NOMO-1 treated with DMSO at 0.1 percent for 48 hours (cell line): ENCODE data around the gene LRMDA.
"Not testable (repeated sequence)": the region's sequence is repeated elsewhere in the genome, so short reads cannot be mapped to it uniquely, and the experiment has no call there.

ENCODE experiments used
- DNase-seq: peaks from one replicate; lab custom pipeline; 2025; ENCODE audit not compliant: unreplicated experiment; lab: John Stamatoyannopoulos, UW

The LRMDA gene

DNA sequence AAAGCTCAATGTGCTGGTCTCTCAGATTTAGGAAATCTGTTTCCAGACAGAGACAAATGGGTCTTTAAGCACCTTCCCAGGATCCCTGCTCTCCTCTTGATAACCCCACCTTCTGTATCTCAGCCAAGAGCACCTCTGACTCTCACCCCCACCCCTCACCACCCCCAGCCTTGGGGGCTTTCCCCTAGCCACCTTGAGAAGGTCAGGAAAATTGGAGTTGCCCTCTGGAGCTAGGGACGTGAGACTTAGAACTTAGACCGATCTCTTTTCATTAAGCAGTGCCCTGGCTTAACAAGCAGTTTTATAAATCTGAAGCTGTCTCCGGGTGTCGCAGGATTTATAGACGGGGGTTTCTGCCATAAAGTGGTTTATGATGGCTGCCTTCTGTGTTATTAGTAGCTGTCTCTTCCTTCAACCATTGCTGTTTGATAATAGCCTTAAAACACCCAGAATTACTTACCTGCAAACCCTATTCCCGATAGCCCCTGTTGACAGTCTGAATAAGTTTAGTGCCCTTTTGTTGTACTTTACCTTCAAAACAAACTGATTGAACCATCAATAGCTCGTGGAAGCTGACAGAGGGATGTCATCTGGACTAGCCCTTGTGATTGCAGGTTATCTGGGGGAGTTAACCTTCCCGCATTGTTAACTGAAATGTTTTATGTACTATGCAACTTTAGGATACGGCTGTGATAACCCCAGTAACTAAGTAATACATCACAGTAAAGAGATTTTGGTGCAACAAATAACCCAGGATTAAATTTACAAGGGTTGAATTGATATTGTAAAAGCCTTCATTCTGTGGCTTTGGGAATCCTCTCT, 621.5 kb downstream of the LRMDA start:
- no peak for DNase-seq

DNA sequence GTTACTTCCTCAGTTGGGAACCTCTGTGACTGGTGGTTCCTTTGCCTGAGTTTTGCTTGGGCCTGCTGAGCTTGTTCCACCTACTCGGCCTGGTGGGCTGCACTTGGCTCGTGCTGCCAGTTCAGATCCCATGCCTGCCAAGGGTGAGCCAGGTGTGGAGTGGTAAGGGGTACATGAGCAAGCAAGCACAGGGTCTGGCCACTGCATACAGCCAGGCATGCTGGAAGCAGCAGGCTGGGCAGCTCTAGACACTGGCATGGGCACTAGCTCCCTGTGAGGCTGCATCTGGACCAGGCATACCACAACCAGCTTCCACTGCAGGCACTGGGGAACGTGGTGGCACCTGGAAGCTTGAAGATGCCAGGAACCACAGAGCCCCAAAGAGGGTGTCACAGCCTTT, 624.0 kb downstream of the LRMDA start:
- DNase-seq, result no peak

DNA sequence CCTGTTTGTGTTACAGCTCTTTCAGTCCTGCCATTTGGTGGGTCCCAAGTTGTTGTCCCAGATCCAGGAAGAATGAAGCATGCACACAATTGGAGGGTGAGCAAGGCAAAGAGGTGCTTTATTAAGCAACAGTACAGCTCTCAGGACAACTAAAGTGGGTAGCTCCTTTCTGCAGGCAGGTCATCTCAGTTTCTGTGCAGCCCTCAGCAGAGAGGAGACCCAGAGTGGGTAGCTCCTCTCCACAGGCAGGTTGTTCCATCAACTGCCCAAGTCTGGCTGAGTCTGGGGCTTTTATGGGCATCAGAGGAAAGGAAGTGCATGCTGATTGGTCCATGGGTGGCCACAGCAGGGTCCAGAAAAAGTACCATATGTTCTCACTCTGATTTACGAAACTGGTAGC, 624.5 kb downstream of the LRMDA start:
- DNase-seq, result no peak

DNA sequence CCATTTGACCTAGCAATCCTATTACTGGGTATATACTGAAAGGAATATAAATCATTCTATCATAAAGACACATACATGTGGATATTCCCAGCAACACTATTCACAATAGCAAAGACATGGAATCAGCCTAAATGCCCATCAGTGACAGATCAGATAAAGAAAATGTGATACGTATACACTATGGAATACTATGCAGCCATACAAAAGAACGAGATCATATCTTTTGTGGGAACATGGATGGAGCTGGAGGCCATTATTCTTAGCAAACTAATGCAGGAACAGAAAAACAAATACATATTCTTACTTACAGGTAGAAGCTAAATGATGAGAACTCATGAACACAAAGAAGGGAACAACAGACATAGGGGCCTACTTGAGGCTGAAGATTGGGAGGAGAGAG, 629.6 kb downstream of the LRMDA start:
- DNase-seq, result not testable (repeated sequence)

DNA sequence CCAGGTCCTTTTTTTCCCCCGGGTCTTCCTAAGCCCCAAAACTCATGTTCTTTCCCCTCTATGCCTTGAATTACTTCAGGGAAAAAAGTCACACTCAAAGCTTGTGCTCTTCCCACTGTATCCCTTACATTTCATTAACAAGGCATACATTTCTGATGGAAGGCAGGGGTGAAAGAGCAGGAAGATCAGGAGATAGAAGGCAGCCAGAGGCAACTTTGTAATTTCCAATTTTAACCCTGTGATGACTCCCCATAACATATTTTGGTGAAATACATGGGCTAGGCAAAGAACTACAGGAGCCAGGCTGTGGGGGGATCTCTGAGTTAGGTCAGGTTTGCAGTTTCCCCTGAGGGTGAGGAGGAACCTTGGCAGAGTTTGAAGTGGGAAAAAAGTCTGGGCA, 635.0 kb downstream of the LRMDA start:
- DNase-seq, result no peak

DNA sequence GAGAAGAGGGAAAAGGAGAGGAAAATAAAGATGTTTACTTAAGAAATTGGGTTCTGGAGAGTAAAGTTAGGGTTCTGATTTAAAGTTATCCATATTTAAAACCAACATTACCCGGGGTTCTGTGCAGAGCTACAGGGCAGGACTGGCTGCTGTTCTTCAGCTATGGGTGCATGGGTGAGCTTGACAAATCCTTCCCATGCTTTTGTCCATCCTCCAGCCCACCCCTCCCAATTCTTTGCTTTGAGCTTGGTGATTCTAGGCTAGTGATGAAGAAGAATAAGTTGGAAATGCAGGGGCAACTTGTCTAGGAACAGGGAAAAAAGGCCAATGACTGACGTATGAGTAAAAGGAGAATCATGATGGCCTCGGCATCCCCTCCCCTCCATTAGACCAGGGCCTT, 636.0 kb downstream of the LRMDA start:
- no peak for DNase-seq

DNA sequence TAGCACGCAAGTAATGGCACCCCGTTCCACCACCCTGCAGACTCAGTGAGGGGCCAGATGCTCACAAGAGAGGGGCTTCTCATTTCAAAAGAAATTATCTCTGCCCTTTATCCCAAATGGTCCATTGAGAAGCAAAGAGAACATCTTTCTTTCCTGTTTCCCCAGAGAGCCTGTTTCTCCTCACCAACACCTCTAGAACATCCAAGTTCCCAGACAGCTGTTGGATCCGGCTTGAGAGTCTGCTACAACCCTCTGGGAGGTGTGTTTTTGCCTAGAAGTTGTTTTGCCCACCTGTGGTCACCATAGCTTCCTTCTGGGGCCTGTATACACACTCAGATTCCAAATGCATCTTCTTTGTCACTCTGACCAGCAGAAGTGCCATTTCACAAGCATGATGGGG, 637.4 kb downstream of the LRMDA start:
- DNase-seq, result no peak

DNA sequence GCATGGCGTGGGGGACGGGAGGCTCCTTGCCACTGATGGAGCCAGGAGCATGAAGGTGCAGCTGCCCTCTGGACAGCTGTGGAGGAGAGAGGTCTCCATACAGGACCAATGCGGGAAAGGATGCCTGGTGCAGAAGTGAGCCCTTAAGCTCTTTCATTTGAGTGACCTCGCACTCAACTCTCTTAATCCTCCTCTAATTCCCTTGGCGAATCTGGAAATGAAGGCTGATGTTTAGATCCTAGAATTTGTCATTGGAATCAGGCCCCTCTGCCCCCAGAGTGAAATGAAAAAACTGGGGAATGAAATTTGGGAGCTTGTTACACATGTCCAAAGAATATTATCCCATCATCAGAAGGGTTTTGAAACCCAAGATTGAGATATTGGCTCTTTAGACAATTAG, 639.5 kb downstream of the LRMDA start:
- no peak for DNase-seq

DNA sequence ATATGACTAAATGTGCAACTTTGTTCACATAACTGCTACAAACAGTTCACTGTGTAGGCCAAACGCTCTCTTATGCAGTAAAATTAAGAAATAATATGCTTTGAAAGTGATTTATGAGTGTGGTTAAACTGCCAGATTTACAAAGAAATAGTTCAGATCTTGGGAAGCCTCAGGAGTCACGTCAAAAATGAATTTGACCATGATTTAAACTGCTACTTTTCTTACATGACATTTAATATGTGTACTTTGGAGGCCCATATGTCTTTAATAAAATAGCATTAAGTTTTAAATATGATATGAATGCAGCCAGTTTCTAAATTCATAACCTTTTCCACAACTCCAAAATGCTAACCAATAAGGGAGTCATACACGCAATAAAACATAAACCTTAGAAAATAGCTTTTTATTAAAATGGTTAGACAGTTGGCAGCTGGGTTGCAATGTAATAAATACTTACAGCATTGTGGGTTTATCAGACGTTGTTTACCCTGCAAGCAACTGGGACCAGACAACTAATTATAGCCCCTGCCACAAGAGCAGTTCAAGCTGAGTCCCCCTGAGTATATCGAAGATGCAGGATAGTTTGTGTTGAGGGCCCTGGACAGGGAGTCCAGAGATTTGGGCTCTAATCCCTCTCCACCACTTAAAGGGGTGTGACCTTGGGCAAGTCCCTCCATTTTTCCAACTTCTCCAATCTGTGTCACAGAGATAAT, 640.4 kb downstream of the LRMDA start:
- DNase-seq, result peak; percentile 89

DNA sequence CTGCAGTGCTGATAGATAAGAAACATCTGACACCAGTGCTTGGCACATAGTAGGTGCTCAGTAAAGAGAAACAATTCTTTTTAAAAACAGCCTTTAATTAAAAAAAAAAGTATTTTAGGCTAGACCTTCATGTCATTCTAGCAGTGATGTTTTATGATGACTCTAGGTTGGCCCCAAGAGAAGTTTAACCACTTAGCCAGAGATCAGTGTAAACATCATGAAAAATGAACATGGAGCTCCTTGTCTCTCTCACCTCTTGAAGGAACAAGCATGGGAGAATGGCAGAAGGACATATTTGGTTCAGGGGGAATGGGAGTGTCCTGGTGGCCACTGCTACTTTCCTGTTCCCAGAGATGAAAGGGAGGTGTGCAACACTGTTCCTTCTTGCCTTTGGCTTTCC, 641.0 kb downstream of the LRMDA start:
- DNase-seq, result no peak

DNA sequence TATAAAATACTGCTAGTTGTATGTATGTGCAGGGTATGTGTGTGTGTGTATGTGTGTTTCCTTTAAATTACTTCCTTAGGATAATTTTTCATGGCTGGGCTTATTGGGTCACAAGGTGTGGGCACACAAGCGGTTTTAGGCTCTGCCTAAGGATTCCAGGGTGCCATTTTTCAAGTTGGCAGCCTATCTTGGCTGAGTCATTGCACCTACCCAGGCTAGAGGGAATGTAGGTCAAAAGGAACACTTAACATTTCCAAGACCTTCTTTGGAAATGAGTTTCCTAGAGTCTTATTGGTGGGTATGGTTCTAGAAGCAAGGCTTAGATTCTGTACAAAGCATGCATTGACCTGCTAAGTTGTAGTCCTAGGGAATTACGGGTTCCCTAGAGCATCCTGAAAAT, 642.1 kb downstream of the LRMDA start:
- DNase-seq, result no peak

DNA sequence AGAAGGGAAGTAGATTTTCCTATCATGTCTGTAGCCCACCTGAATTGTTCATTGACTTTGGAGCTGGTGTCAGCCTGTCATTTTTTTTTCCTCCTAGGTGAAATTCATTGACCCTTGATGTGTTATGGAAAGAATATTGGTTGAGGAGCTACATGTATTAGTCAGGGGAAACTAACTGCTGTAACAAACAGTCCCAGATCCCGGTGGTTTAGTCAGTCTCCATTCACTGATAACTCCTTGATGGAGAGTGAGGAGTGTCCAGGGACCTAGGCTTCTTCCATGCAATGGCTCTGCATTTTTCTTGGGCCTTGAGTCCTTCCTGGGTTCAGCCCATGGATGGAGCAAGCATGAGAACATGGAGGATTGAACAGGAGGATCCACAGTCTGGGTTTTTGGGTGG, 643.2 kb downstream of the LRMDA start:
- no peak for DNase-seq

DNA sequence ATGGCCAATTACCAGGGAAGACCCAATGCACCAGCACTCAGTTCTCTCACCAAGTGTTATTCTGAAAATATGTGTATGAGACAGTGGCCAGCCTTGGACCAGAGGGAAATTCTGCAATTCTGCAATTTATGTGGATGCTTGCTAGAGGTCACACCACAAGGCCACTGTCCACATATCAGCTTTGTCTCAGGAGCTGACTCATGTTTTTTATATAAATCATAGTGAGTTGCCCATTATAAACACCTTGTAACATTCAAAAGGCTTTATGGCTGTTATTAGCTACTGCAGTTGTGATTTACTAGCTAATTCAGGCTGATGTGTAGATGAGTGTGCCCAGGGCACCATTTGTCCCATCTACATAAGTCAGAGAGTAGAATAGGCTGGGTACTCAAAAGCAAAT, 649.0 kb downstream of the LRMDA start:
- DNase-seq, result no peak

DNA sequence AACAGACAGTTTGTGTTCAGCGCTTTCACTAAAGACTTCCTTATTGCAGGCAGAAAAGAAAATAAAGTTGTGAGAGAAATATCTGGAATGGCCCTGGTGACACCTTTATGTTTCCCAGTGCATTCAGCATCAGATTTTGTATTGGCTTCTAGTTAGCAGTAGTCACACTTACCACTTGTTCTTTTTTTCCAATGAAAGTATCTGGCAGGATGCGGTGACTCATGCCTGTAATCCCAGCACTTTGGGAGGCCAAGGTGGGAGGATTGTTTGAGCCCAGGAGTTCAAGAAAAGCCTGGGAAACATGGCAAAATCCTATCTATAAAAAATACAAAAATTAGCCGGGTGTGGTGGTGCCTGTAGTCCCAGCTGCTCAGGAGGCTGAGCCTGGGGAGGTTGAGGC, 649.6 kb downstream of the LRMDA start:
- DNase-seq, result no peak

DNA sequence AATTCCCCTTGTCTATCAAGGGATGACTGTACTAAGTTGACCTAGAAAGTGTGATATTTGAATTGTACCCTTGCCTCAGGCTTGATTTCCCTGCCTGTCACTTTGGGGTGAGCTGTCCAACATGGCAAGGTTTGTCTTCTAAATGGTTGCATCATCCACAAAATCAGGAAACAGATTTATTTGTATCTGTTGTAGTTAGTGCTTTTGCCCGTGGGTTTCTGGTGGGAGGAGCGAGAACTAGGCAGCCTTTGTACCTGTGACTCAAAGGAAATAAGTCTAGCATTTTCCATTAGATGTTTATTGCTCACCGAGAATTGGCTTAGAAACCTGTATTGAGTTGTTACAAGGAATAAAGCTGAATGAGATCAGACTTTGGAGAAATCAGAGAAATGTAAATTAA, 650.8 kb downstream of the LRMDA start:
- peak; percentile 40 for DNase-seq

DNA sequence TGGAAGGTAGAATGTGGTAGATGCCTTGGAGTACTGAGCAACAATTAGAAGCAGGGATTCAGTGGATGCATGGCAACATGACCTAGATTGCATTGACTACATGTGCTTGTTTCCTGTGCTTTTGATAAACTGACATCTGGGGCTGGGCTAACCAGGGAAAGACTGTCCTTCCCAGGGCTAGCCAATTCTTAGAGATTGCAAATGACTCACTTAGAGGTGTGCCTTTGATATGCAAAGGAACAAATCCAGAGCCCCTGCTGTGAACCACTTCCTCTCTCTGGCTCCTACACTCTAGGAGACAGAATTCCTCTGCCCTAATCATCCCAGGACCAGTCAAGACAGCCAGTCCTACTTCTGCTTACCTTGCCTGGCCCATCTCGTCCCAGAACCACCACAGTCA, 651.5 kb downstream of the LRMDA start:
- no peak for DNase-seq

DNA sequence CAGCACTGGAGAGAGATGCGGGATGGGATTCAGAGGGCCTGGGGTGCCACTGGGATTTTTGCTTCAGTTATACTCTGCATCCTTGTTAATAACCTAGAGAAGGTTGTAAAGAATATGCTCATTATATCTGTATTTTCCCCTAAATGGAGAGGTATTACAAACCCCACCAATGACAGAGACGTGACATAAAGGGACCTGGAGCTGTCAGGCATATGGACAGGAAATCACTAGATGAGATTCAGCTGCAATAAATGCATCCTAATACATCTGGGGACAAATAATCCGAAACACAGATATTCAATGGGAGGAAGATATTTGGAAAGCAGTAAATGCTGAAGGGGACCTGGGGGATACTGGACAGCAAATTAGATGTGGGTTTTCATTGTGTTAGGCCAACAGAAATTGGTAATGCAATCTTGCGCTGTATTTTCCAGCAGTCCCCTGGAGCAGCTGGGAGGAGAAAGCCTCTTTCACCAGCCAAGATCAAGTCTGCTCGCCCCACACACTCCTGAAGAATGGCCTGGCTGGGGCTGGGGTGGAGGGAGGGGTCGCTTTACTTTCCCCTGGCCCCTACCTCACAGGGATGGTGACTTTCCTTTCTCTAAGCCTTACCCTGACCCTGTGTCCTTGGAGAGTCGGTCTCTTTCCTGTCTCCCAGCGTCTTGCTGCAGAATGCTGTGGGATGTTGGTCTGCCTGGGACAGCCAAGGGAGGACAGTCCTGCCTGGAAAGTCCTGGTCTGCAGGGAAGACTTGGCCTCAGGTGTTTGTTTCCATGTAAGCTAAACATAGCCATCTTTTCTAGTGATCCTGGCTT, 653.8 kb downstream of the LRMDA start:
- DNase-seq, result no peak

DNA sequence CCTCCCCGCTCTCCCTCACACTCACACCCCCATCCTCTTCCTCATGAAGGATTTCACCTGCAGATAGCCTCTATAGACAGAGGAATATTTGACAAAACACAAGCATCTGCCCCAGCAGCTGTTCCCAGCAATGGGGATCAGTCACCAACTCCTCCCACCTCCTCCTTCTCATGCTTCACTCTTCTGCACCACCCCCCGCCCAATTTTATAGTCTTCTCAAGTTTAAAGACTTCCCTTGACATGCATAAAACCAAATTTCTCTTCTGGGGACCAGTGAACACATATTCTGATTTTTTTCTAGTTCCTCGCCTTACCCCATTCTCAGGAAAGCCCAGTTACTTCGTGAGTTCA, 654.4 kb downstream of the LRMDA start:
- DNase-seq, result no peak

DNA sequence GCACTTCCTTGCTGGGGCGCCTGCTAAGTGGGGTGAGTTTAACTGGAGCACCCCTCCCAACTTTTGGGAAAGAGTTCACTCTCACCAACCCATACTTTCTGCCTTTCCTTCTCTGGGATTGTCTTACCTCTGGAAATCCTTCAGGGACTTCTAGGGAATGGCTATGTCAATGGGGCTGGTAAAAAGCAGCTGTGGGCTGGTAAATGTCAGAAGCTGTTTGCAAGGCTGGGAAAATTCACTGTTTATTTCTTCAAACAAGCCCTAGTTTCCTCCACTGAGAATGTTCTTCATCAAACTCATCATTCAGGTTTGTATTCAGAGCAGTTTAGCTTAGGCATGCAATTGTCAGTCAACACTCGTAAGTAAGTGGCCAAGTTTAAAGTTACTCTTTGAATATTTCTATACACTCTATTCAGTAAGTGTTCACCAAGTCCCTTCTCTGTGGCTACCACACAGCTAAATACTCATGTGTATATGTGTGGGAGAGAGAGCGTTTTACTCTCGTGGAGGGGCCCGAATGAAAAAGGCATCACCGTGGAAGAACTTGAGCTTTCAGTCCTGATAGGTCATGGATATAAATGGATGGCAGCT, 654.8 kb downstream of the LRMDA start:
- DNase-seq, result no peak

DNA sequence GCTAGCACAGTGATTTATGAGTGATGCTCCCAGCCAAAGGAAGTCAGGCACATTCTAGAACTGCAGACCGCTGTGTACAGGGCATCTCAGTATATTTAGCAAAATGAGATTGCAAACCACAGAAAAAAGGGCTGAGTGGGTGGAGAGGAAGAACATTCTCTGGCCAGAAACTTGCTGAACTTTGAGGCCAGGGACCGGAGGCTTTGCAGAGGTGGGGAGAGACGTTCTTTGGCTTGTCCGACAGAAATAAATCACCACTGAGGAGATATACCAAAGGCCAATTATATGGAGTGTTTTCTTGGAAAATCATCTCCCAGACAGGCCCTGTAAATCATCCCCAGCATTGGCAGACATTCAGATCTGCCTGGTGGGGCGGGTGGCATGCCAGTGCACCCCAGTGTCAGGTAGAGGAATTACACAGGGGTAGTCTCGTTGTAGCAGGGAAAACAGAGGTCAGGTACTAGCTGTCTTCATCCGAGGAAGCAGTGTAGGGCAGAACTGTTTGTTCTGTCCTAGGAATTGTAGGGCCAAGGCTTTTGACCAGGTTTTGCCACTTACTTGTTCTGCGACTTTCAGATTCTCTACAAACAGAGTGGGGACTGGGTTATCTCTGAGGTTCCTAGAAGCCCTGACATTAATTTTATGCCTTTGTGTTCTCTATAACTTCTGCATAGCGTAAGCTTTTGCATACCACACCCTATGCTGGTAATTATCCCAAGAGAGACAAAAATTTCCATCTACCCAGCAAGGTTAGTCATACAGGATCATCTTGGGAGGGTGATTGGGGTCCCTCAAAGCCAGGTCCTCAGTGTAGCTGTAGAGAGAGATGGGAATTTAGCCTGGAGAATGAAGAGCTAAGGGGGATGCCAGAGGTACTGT, 655.6 kb downstream of the LRMDA start:
- DNase-seq, result peak; percentile 81

DNA sequence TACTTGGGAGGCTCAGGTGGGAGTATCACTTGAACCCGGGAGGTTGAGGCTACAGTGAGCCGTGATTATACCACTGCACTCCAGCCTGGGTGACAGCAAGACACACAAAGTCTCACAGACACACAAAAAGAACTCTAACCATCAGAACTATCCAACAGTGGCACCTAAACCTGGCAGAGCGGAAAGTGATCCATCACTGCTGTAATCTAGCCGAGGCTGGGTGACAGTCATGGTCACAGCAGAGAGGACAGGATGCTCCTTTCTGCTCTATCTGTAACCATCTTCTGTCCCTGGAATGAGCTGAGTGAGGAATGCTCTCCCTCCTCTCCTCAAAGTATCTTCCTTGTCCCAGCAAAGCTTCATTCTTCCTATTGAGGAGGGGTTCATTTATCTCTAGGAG, 656.6 kb downstream of the LRMDA start:
- no peak for DNase-seq
